HEK293T (cell line): Measurements from ENCODE around the gene NET1.

Experiments
- CTCF ChIA-PET: fragments of 350-600 bp; formaldehyde crosslinking; extraction: SDS; loops from one replicate; lab custom pipeline; 2021; ENCODE audit warnings: antibody characterized with exemption, inconsistent platforms; lab: Yijun Ruan, JAX
- POLR2A ChIA-PET: fragments of 350-600 bp; formaldehyde crosslinking; extraction: SDS; loops from one replicate; lab custom pipeline; 2020; ENCODE audit warnings: antibody characterized with exemption, inconsistent platforms; lab: Yijun Ruan, JAX
- DNase-seq: peaks from one replicate; pipeline ENCODE4 v3.0.0; 2012; ENCODE audit warnings: mixed read lengths; ENCODE audit errors: extremely low spot score
- ARNT ChIP-seq: fragments of 450-650 bp; IDR thresholded peaks from 2 replicates; pipeline ENCODE4 v1.6.1; 2017; ENCODE audit warnings: mild to moderate bottlenecking
- BHLHE40 ChIP-seq: fragments of 450-650 bp; IDR thresholded peaks from 2 replicates; pipeline ENCODE4 v1.6.1; 2016; ENCODE audit warnings: mild to moderate bottlenecking, moderate library complexity, borderline replicate concordance
- CTBP1 ChIP-seq: fragments of 450-650 bp; IDR thresholded peaks from 2 replicates; pipeline ENCODE4 v1.6.1; 2016; ENCODE audit warnings: borderline replicate concordance
- ELF4 ChIP-seq: fragments of 450-650 bp; IDR thresholded peaks from 2 replicates; pipeline ENCODE4 v1.6.1; 2017; ENCODE audit warnings: antibody characterized with exemption
- FOXA1 ChIP-seq: fragments of 450-650 bp; IDR thresholded peaks from 2 replicates; pipeline ENCODE4 v1.6.1; 2016; ENCODE audit warnings: mild to moderate bottlenecking
- FOXK2 ChIP-seq: fragments of 450-650 bp; IDR thresholded peaks from 2 replicates; pipeline ENCODE4 v1.6.1; 2016; ENCODE audit warnings: mild to moderate bottlenecking
- FOXM1 ChIP-seq: fragments of 450-650 bp; IDR thresholded peaks from 2 replicates; pipeline ENCODE4 v1.6.1; 2017; ENCODE audit warnings: mild to moderate bottlenecking, borderline replicate concordance
- HDGF ChIP-seq: fragments of 450-650 bp; IDR thresholded peaks from 2 replicates; pipeline ENCODE4 v1.6.1; 2017; ENCODE audit warnings: antibody characterized with exemption, borderline replicate concordance
- L3MBTL2 ChIP-seq: fragments of 450-650 bp; conservative IDR thresholded peaks from 2 replicates; pipeline ENCODE4 v1.6.1; 2016; ENCODE audit warnings: mild to moderate bottlenecking
- LEF1 ChIP-seq: fragments of 450-650 bp; IDR thresholded peaks from 2 replicates; pipeline ENCODE4 v1.6.1; 2017; ENCODE audit warnings: mild to moderate bottlenecking, borderline replicate concordance
- NFRKB ChIP-seq: fragments of 450-650 bp; IDR thresholded peaks from 2 replicates; pipeline ENCODE4 v1.6.1; 2016; ENCODE audit warnings: mild to moderate bottlenecking, moderate library complexity
- PKNOX1 ChIP-seq: fragments of 450-650 bp; IDR thresholded peaks from 2 replicates; pipeline ENCODE4 v1.6.1; 2016
- SP1 ChIP-seq: fragments of 450-650 bp; IDR thresholded peaks from 2 replicates; pipeline ENCODE4 v1.6.1; 2017
- SUZ12 ChIP-seq: fragments of 450-650 bp; IDR thresholded peaks from 2 replicates; pipeline ENCODE4 v1.6.1; 2016; ENCODE audit warnings: mild to moderate bottlenecking
- TARDBP ChIP-seq: fragments of 450-650 bp; IDR thresholded peaks from 2 replicates; pipeline ENCODE4 v1.6.1; 2016
- ZNF384 ChIP-seq: fragments of 450-650 bp; IDR thresholded peaks from 2 replicates; pipeline ENCODE4 v1.6.1; 2016

Gene NET1

GRCh38 chr10:5458425-5458824 is 46.1 kb downstream of the NET1 start:
- no peak for DNase-seq
- no peak for TF ChIP-seq TARDBP
- POLR2A ChIA-PET = no interaction called here
- CTCF ChIA-PET = no interaction called here

- ChIA-PET CTCF (no interaction called here), POLR2A (no interaction called here)
- no peak for DNase-seq
- no peak for TF ChIP-seq L3MBTL2
- no peak for TF ChIP-seq SP1
- no peak for TF ChIP-seq ELF4
- TF ChIP-seq FOXK2 = no peak
- TF ChIP-seq CTBP1 = no peak
- no peak for TF ChIP-seq LEF1
- TF ChIP-seq SUZ12 = no peak
- no peak for TF ChIP-seq FOXA1
- no peak for TF ChIP-seq BHLHE40
- no peak for TF ChIP-seq PKNOX1
- no peak for TF ChIP-seq NFRKB
- TF ChIP-seq ZNF384 = no peak
- TF ChIP-seq FOXM1 = no peak
- no peak for TF ChIP-seq ARNT
Measured at GRCh38 chr10:5458949-5459747, 46.8 kb downstream of the NET1 start.

GRCh38 chr10:5460468-5461202 is 48.3 kb downstream of the NET1 start:
- ChIA-PET CTCF (no interaction called here), POLR2A (interaction anchor here (1.0 kb wide), 1 partner anchor 162 kb away, joined by 3 read pairs; no protein-coding TSS in a partner anchor)
- DNase-seq = no peak
- TF ChIP-seq ELF4 = no peak

- no peak for DNase-seq
- ChIA-PET POLR2A (interaction anchor here (1.0 kb wide), 1 partner anchor 162 kb away, joined by 3 read pairs; no protein-coding TSS in a partner anchor), CTCF (no interaction called here)
- TF ChIP-seq HDGF (no peak), SP1 (no peak), ZNF384 (no peak), ELF4 (no peak), CTBP1 (no peak), BHLHE40 (no peak), FOXM1 (no peak), L3MBTL2 (no peak), SUZ12 (no peak), NFRKB (no peak)
Measured at GRCh38 chr10:5461203-5461588, 48.8 kb downstream of the NET1 start.

- POLR2A ChIA-PET = no interaction called here
- DNase-seq = no peak
Measured at GRCh38 chr10:5461914-5462840, 49.8 kb downstream of the NET1 start.

GRCh38 chr10:5462841-5463293 is 50.5 kb downstream of the NET1 start:
- CTCF ChIA-PET = no interaction called here
- TF ChIP-seq ELF4 (no peak), TARDBP (no peak), FOXA1 (no peak), HDGF (no peak), SP1 (no peak), ARNT (no peak), PKNOX1 (no peak), FOXM1 (no peak), L3MBTL2 (no peak)
- DNase-seq = no peak
- POLR2A ChIA-PET = no interaction called here

More at GRCh38 chr10:5461914-5462840, 49.8 kb downstream of the NET1 start:
- CTCF ChIA-PET = no interaction called here
- TF ChIP-seq NFRKB (no peak), LEF1 (no peak), BHLHE40 (no peak), ZNF384 (no peak), FOXK2 (no peak), CTBP1 (no peak), ELF4 (no peak)

GRCh38 chr10:5464546-5464945 is 52.2 kb downstream of the NET1 start:
- TF ChIP-seq FOXA1 (no peak), TARDBP (no peak), ARNT (no peak), NFRKB (no peak), CTBP1 (no peak), SUZ12 (no peak), ELF4 (no peak), HDGF (no peak), FOXM1 (no peak), PKNOX1 (no peak), LEF1 (no peak), FOXK2 (no peak), SP1 (no peak)
- ChIA-PET POLR2A (no interaction called here), CTCF (no interaction called here)
- no peak for DNase-seq
